PC-3 (cell line): Measurements from ENCODE around the gene HOXB1. TPM values are rescaled to one million over a fixed set of nuclear protein-coding genes. Genes with fewer than 3 reads are reported as not detected.

Experiments used
- ATAC-seq: fragments of 200-7000 bp; cut with Tn5 transposase; 2 replicates; pipeline ENCODE4 v1.9.1; 2020; ENCODE audit warnings: mild to moderate bottlenecking, moderate library complexity
- BruUV-seq: library from RNA; stranded (reverse); fragments of 400-500 nt; replicated peaks from 2 replicates; lab custom pipeline; 2021; lab: Mats Ljungman, UMichigan
- CTCF ChIA-PET: fragments of 300-600 bp; sonication (Branson Sonifier 250); formaldehyde crosslinking; loops from one replicate; lab custom pipeline; 2022; ENCODE audit warnings: antibody characterized with exemption; lab: Charles Lee
- POLR2A ChIA-PET: fragments of 300-600 bp; sonication (Branson Sonifier 250); formaldehyde crosslinking; loops from one replicate; lab custom pipeline; 2022; ENCODE audit warnings: antibody characterized with exemption; ENCODE audit not compliant: unreplicated experiment; lab: Charles Lee
- DNase-seq: peaks from one replicate; pipeline ENCODE4 v3.0.0-alpha.2; 2015
- H2AFZ ChIP-seq: fragments of 300-600 bp; sonication (generic); 2 replicates; pipeline ENCODE4 v1.6.0; 2016; ENCODE audit warnings: antibody characterized with exemption, low read length
- H3F3A ChIP-seq: fragments of 300-600 bp; sonication (generic); one replicate; pipeline ENCODE4 v1.6.0; 2017; ENCODE audit warnings: antibody characterized with exemption, low read length, control low read depth, mild to moderate bottlenecking; ENCODE audit not compliant: unreplicated experiment
- H3K27ac ChIP-seq: fragments of 300-600 bp; sonication (generic); 2 replicates; pipeline ENCODE4 v1.5.1; 2016; ENCODE audit warnings: mild to moderate bottlenecking, low read length
- H3K27me3 ChIP-seq: fragments of 300-600 bp; sonication (generic); 2 replicates; pipeline ENCODE4 v1.6.1; 2016; ENCODE audit warnings: low read length, mixed read lengths
- H3K36me3 ChIP-seq: fragments of 300-600 bp; sonication (generic); 2 replicates; pipeline ENCODE4 v1.6.1; 2016; ENCODE audit warnings: low read depth, mixed run types, low read length, mixed read lengths
- H3K4me1 ChIP-seq: fragments of 300-600 bp; sonication (generic); 2 replicates; pipeline ENCODE4 v1.5.1; 2016; ENCODE audit warnings: low read length; ENCODE audit not compliant: insufficient read depth
- H3K4me2 ChIP-seq: fragments of 300-600 bp; sonication (generic); 2 replicates; pipeline ENCODE4 v1.6.0; 2016; ENCODE audit warnings: low read length
- H3K4me3 ChIP-seq: fragments of 300-600 bp; sonication (generic); 2 replicates; pipeline ENCODE4 v1.5.1; 2016; ENCODE audit warnings: mild to moderate bottlenecking, low read length, mixed read lengths
- H3K79me2 ChIP-seq: fragments of 300-600 bp; sonication (generic); 2 replicates; pipeline ENCODE4 v1.6.1; 2017; ENCODE audit warnings: low read length, mixed read lengths
- H3K9ac ChIP-seq: fragments of 300-600 bp; sonication (generic); 2 replicates; pipeline ENCODE4 v1.6.0; 2016; ENCODE audit warnings: mild to moderate bottlenecking, low read length
- H3K9me2 ChIP-seq: fragments of 300-600 bp; sonication (generic); replicated peaks from 2 replicates; pipeline ENCODE4 v1.6.1; 2016; ENCODE audit warnings: mixed run types, low read length, mixed read lengths
- H3K9me3 ChIP-seq: fragments of 300-600 bp; sonication (generic); 2 replicates; pipeline ENCODE4 v1.6.1; 2016; ENCODE audit warnings: low read length, mixed read lengths
- H4K20me1 ChIP-seq: fragments of 300-600 bp; sonication (generic); 2 replicates; pipeline ENCODE4 v1.6.1; 2016; ENCODE audit warnings: low read length, mixed read lengths
- CTCF ChIP-seq: fragments of 300-600 bp; sonication (generic); conservative IDR thresholded peaks from 2 replicates; pipeline ENCODE4 v1.5.1; 2017; ENCODE audit warnings: antibody characterized with exemption, low read depth, mild to moderate bottlenecking, low read length
- EZH2 ChIP-seq: fragments of 300-600 bp; sonication (generic); IDR thresholded peaks from one replicate; pipeline ENCODE4 v1.6.1; 2017; ENCODE audit warnings: antibody characterized with exemption, mild to moderate bottlenecking, low read length; ENCODE audit not compliant: unreplicated experiment
- EZH2phosphoT487 ChIP-seq: fragments of 300-600 bp; sonication (generic); IDR thresholded peaks from 2 replicates; pipeline ENCODE4 v1.6.1; 2018; ENCODE audit warnings: mild to moderate bottlenecking, antibody characterized with exemption, low read length, borderline replicate concordance
- intact Hi-C: fragments of 100-400 bp; cut with micrococcal nuclease; formaldehyde crosslinking; loops from 2 replicates; pipeline ENCODE4 v1.9.0; 2023
- total RNA-seq: library from RNA; depleted of rRNA; stranded (reverse); fragments of >200 nt; gene quantifications from 2 replicates; pipeline ENCODE4 v1.2.3, GENCODE V29; 2014

Gene HOXB1
- total RNA-seq, 1 experiment from 2014 or later = not detected

- Histone ChIP-seq H3K4me1 (no peaks in the 10 kb centered on the region), H3K9me3 (no peaks in the 10 kb centered on the region), H3K27me3 (no peaks in the 10 kb centered on the region), H3K36me3 (no peaks in the 10 kb centered on the region), H3K27ac (no peak overlapping the region), H3F3A (no peaks in the 10 kb centered on the region), H4K20me1 (no peaks in the 10 kb centered on the region), H3K79me2 (no peaks in the 10 kb centered on the region), H3K9ac (no peak overlapping the region), H3K9me2 (no peaks in the 10 kb centered on the region), H2AFZ (no peak overlapping the region), H3K4me3 (no peak overlapping the region), H3K4me2 (no peak overlapping the region)
- intact Hi-C loops = no loop called here
- no TSS peak for BruUV-seq
- ChIA-PET CTCF (interaction anchor here (0.5 kb wide), 1 partner anchor 448 kb away, joined by 4 read pairs; no protein-coding TSS in a partner anchor), POLR2A (no interaction called here)
- ATAC-seq (no peak), DNase-seq (no peak)
- TF ChIP-seq CTCF (no peak), EZH2 (no peak), EZH2phosphoT487 (no peak)
Observed at GRCh38 chr17:48546924-48547807, 16.4 kb upstream of the HOXB1 start.

- Histone ChIP-seq H3F3A (no peaks in the 10 kb centered on the region), H3K4me1 (no peaks in the 10 kb centered on the region), H3K4me2 (no peak overlapping the region), H3K27me3 (no peaks in the 10 kb centered on the region), H3K9me2 (no peaks in the 10 kb centered on the region), H3K27ac (no peak overlapping the region), H3K4me3 (no peak overlapping the region), H2AFZ (no peak overlapping the region), H3K79me2 (no peaks in the 10 kb centered on the region), H3K9ac (no peak overlapping the region), H4K20me1 (no peaks in the 10 kb centered on the region), H3K9me3 (no peaks in the 10 kb centered on the region), H3K36me3 (no peaks in the 10 kb centered on the region)
- BruUV-seq = no TSS peak
- ChIA-PET CTCF (interaction anchor here (0.5 kb wide), 1 partner anchor 448 kb away, joined by 4 read pairs; no protein-coding TSS in a partner anchor), POLR2A (no interaction called here)
- ATAC-seq = no peak
- TF ChIP-seq CTCF (no peak), EZH2 (no peak), EZH2phosphoT487 (no peak)
- intact Hi-C loops = no loop called here
- DNase-seq = no peak
Observed at GRCh38 chr17:48546137-48546923, 15.5 kb upstream of the HOXB1 start.
